A673 (cell line): ENCODE data around the gene DUS1L. TPM values are rescaled to one million over a fixed set of nuclear protein-coding genes. Genes with fewer than 3 reads are reported as not detected.

Experiments
- BruUV-seq: library from RNA; stranded (reverse); fragments of 400-500 nt; replicated peaks from 2 replicates; lab custom pipeline; 2021; lab: Mats Ljungman, UMichigan
- CTCF ChIA-PET: fragments of 300-600 bp; sonication (Branson Sonifier 250); formaldehyde crosslinking; loops from one replicate; lab custom pipeline; 2022; ENCODE audit warnings: antibody characterized with exemption; lab: Charles Lee
- POLR2A ChIA-PET: fragments of 300-600 bp; sonication (Branson Sonifier 250); formaldehyde crosslinking; loops from one replicate; lab custom pipeline; 2022; ENCODE audit warnings: antibody characterized with exemption; ENCODE audit not compliant: low non-redundant PET; lab: Charles Lee
- DNase-seq: peaks from one replicate; pipeline ENCODE4 v3.0.0-alpha.2; 2015; ENCODE audit warnings: low spot score
- H3K27ac ChIP-seq: fragments of 200-600 bp; sonication (generic); 2 replicates; pipeline ENCODE4 v1.5.1; 2016; ENCODE audit warnings: mixed run types, low read depth, mild to moderate bottlenecking, mixed read lengths, antibody characterized with exemption, low read length; ENCODE audit not compliant: poor library complexity, severe bottlenecking
- H3K27me3 ChIP-seq: fragments of 200-600 bp; sonication (generic); replicated peaks from 2 replicates; pipeline ENCODE4 v1.6.1; 2017; ENCODE audit warnings: mixed run types, low read depth, mild to moderate bottlenecking, mixed read lengths, antibody characterized with exemption, low read length; ENCODE audit not compliant: insufficient read depth, poor library complexity
- H3K36me3 ChIP-seq: fragments of 200-600 bp; sonication (generic); 2 replicates; pipeline ENCODE4 v1.6.1; 2016; ENCODE audit warnings: mixed run types, mild to moderate bottlenecking, mixed read lengths, antibody characterized with exemption, low read length; ENCODE audit not compliant: insufficient read depth, poor library complexity, severe bottlenecking
- H3K4me1 ChIP-seq: fragments of 200-600 bp; sonication (generic); 2 replicates; pipeline ENCODE4 v1.6.1; 2017; ENCODE audit warnings: mixed run types, mild to moderate bottlenecking, mixed read lengths, antibody characterized with exemption, low read length; ENCODE audit not compliant: insufficient read depth, poor library complexity, severe bottlenecking
- H3K4me3 ChIP-seq: fragments of 200-600 bp; sonication (generic); 2 replicates; pipeline ENCODE4 v1.5.1; 2016; ENCODE audit warnings: low read depth, mixed run types, mild to moderate bottlenecking, mixed read lengths, low read length; ENCODE audit not compliant: poor library complexity, severe bottlenecking
- H3K9me3 ChIP-seq: fragments of 200-600 bp; sonication (generic); 2 replicates; pipeline ENCODE4 v1.6.1; 2016; ENCODE audit warnings: mixed run types, low read depth, mild to moderate bottlenecking, mixed read lengths, antibody characterized with exemption, low read length; ENCODE audit not compliant: poor library complexity, severe bottlenecking
- EZH2 ChIP-seq: fragments of 200-600 bp; sonication (generic); IDR thresholded peaks from 2 replicates; pipeline ENCODE4 v1.6.1; 2017; ENCODE audit warnings: borderline replicate concordance, low read depth, mild to moderate bottlenecking, mixed read lengths, antibody characterized with exemption, low read length; ENCODE audit not compliant: poor library complexity, severe bottlenecking
- intact Hi-C: fragments of 100-400 bp; cut with micrococcal nuclease; formaldehyde crosslinking; loops from one replicate; pipeline ENCODE4 v1.10.0; 2022; ENCODE audit not compliant: unreplicated experiment
- total RNA-seq: library from RNA; stranded (reverse); gene quantifications from 2 replicates; pipeline ENCODE4 v1.2.3, GENCODE V29; 2021
- TF ChIP-seq, protein P1 (sequence below): fragments of 300-800, 200-600 bp; sonication (generic); conservative IDR thresholded peaks from 2 replicates; pipeline ENCODE4 v1.5.1; 2017; ENCODE audit warnings: low read depth, mild to moderate bottlenecking, antibody characterized with exemption, low read length, moderate library complexity, mixed read lengths

DUS1L gene
- total RNA-seq, 1 experiment from 2014 or later, result 143 TPM

DNA sequence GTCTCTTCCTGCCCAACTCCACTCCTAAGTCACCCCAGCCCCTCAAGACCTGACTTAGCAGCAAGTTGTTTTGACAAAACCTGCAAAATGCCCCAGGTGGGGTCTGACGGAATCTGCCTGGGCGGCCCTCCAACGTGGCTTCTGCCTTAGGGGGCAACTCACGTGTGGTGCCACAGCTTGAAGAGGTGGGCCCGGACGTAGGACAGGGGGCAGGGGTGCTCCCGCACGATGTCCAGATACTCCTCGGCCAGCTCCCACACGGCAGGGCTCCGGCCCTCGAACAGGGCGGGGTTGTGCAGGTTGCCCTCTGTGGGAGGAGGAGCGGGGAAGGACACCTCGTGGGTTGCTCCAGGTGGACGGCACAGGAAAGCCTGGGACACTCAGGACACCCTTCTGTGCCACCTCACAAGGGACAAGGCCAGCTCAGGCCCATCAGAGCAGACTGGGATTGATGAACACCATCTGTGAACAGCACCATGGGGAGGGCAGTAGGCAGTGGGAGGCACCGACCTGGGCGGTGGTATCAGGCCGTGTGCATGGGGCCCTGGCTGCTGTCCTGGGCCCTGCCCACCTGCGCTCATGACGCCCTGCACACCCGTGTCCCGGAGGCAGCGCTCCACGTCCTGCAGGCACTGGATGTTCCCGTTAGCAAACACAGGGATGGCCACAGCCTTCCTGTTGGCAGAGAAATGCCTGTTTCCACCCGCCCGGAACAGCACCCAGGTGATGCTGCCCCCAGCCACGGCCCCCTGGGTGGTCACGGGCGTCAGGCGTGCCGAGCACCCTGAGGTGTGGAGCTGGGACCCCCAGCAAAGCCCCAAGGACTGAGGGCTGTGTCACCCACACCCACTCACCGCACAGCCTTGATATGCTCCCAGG lies 4.3 kb downstream of the DUS1L start:
- Histone ChIP-seq H3K27ac (no peak overlapping the region), H3K9me3 (no peaks in the 10 kb centered on the region), H3K4me1 (peaks cover 5% of the 10 kb centered on the region), H3K27me3 (no peaks in the 10 kb centered on the region), H3K36me3 (peaks cover 68% of the 10 kb centered on the region), H3K4me3 (no peak overlapping the region)
- DNase-seq, result no peak
- TF ChIP-seq EZH2, result no peak
- TF ChIP-seq, protein P1, sequence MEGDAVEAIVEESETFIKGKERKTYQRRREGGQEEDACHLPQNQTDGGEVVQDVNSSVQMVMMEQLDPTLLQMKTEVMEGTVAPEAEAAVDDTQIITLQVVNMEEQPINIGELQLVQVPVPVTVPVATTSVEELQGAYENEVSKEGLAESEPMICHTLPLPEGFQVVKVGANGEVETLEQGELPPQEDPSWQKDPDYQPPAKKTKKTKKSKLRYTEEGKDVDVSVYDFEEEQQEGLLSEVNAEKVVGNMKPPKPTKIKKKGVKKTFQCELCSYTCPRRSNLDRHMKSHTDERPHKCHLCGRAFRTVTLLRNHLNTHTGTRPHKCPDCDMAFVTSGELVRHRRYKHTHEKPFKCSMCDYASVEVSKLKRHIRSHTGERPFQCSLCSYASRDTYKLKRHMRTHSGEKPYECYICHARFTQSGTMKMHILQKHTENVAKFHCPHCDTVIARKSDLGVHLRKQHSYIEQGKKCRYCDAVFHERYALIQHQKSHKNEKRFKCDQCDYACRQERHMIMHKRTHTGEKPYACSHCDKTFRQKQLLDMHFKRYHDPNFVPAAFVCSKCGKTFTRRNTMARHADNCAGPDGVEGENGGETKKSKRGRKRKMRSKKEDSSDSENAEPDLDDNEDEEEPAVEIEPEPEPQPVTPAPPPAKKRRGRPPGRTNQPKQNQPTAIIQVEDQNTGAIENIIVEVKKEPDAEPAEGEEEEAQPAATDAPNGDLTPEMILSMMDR, result no peak
- no TSS peak for BruUV-seq
- ChIA-PET CTCF (interaction anchor here (1.6 kb wide), 1 partner anchor 24 kb away, joined by 4 read pairs; the partner anchor contains the start of gene DCXR), POLR2A (no interaction called here)
- intact Hi-C loops, result no loop called here

DNA sequence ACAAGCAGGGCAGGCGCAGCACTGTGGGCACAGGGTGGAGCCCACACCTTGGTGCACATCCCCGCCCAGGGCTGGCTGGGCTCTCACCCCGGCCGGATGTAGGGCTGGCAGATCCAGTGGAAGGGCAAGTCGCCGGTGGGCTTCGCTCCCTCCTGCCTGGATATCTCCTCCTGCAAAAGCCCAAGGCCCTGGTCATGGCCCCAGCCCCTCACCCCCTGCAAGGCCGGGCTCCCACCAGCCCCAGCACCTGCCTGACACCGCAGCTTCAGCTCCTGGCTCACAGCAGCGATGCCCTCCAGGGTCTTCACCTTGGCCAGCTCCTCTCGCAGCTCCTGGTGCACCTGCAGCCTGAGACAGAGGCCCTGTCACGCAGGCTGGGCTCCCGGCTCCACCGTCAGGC lies 5.0 kb downstream of the DUS1L start:
- Histone ChIP-seq H3K4me1 (no peaks in the 10 kb centered on the region), H3K27ac (no peak overlapping the region), H3K36me3 (peaks cover 75% of the 10 kb centered on the region), H3K27me3 (no peaks in the 10 kb centered on the region), H3K4me3 (no peak overlapping the region), H3K9me3 (no peaks in the 10 kb centered on the region)
- BruUV-seq, result no TSS peak
- no peak for DNase-seq
- no peak for TF ChIP-seq EZH2
- TF ChIP-seq, protein P1, result no peak
- intact Hi-C loops, result no loop called here
- POLR2A ChIA-PET, result no interaction called here
- CTCF ChIA-PET, result interaction anchor here (1.6 kb wide), 1 partner anchor 23 kb away, joined by 4 read pairs; the partner anchor contains the start of gene DCXR

DNA sequence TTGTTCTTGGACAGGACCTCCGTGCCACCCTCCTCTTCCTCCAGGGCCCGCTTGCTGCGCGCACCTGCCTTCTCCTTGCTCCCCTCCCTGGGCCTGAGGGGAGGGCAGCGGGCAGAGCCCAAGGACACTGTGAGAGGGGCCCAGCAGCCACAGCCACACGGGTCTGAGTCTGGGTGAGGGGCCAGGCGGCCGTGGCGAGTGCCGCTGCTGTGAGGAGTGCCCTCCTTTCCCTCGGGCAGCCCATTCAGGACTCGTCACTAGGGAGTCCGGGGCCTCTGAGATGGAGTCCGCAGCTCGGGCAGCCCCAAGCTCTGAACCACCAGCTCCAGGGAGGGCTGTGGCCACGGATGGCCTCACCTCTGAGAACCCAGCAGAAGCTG lies 5.6 kb downstream of the DUS1L start:
- no peak for TF ChIP-seq EZH2
- TF ChIP-seq, protein P1, result no peak
- Histone ChIP-seq H3K9me3 (no peaks in the 10 kb centered on the region), H3K4me1 (no peaks in the 10 kb centered on the region), H3K36me3 (peaks cover 81% of the 10 kb centered on the region), H3K27ac (no peak overlapping the region), H3K4me3 (no peak overlapping the region), H3K27me3 (no peaks in the 10 kb centered on the region)
- ChIA-PET POLR2A (no interaction called here), CTCF (interaction anchor here (1.6 kb wide), 1 partner anchor 22 kb away, joined by 4 read pairs; the partner anchor contains the start of gene DCXR)
- BruUV-seq, result no TSS peak
- intact Hi-C loops, result no loop called here
- DNase-seq, result no peak
